GM19463 (cell line): ENCODE measurements around the gene MED28.
A peak's percentile ranks its signal among the peaks of the same experiment; 100 is the strongest.
"Not testable (repeated sequence)": the region's sequence is repeated elsewhere in the genome, so short reads cannot be mapped to it uniquely, and the experiment has no call there.

Experiments used
- ATAC-seq: cut with Tn5 transposase; IDR thresholded peaks from one replicate; pipeline ENCODE4 v1.9.1; 2021; ENCODE audit warnings: mild to moderate bottlenecking, moderate library complexity; ENCODE audit not compliant: unreplicated experiment

Gene MED28, protein sequence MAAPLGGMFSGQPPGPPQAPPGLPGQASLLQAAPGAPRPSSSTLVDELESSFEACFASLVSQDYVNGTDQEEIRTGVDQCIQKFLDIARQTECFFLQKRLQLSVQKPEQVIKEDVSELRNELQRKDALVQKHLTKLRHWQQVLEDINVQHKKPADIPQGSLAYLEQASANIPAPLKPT

DNA sequence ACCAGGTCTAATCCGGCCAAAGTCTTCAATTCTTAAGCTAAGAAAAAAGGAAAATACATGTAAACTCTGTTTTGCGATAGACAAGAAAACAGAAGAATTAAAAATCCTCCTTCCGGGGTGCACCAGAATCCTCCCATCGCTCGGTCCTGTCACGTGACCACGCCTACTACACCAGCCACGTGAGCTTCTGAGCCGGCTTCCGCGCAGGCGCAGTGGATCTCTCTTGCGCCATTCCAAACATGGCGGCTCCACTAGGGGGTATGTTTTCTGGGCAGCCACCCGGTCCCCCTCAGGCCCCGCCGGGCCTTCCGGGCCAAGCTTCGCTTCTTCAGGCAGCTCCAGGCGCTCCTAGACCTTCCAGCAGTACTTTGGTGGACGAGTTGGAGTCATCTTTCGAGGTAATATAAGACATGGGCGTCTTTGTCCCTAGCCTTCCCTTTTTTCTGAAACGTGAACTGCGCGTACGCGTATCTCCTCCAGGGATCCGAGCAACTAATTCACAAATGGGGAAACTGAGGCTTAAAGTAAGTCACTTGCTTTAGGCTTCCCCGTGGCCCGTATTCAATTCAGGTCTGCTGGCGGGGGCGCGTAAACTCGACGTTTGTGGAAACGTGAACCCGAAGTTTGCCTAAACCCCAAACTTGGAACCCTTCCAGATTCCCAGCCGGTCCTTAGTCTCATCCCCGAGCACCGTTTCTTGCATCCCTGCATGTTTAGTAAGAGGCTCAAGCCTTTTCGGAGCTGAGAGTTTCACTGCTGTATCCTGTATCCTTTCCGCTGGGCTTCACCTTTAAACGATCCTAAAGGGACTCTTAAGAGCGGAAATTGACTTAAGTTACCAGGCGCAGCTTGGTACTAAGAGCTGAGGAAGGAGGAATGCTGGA is at the start of gene MED28:
Gene MED28, plus strand, starts transcription at position 226 of the 884 bp plus-strand sequence. Its CDS starts 14 bp downstream, at position 240.
- peak; percentile 95 for ATAC-seq

DNA sequence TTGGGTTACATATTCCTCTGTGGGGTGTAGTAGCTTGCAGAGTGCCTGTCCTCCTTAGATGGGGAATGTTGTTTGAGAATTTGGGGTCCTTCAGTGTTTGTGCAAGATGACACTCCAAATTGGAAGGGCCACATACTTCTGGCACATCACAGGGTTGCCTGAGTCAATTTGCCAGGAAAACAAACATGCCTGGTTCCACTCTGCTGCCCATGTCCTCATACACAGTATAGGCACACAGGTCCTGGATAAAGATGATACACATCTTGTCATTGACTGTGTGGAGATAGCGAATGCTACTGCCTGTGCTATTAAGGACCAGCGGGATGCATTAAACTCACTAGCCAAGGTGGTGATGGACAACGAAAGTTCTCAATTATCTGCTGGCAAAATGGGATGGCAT is 48.6 kb upstream of the MED28 start:
- ATAC-seq, result no peak

DNA sequence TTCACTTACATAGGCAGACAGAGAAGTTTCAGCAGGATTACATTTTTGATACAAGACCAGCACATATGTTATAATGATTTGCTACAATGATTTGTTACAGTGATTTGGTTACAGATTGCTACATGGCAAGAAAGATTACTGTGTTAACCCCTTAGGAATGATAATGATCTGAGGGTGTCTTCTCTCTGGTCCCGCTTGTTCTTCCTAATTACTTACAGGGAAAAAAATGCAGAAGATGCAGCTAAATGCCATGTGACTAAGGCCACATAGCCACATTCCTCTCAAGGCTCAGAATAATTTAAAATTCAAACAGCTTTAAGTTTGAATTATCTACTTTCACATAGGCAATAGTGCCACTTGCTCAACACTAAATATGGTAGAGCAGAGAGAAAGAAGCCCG is 47.2 kb upstream of the MED28 start:
- ATAC-seq, result no peak

DNA sequence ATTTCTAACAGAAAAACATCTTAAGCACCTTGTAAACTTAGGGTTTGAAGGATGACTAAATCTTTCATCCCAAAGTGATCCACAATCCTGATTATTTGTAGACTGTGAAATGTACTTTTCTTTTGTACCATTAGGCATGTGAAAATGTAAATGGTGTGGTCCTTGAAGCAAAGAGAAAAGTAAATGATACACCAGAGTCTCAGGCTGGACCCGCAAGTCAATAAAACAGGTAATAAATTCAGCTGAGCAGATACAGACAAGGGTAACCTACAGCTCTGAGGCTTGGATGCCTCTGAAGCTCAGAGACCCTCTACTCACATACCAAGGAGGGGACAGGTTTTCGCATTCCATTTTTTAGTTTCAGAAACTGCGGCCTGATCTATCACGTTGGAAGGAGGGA is 40.2 kb upstream of the MED28 start:
- no peak for ATAC-seq

DNA sequence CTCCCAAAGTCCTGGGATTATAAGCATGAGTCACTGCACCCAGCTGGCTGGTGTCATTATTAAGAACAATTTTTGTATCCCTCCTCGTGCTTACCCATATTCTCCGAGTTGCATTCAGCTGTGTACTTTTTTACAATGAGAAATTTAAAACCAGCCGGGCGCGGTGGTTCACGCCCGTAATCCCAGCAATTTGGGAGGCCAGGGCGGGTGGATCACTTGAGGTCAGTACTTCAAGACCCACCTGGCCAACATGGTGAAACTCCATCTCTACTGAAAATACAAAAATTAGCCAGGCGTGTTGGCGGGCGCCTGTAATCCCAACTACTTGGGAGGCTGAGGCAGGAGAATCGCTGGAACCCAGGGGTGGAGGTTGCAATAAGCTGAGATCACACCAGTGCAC is 39.3 kb upstream of the MED28 start:
- not testable (repeated sequence) for ATAC-seq

DNA sequence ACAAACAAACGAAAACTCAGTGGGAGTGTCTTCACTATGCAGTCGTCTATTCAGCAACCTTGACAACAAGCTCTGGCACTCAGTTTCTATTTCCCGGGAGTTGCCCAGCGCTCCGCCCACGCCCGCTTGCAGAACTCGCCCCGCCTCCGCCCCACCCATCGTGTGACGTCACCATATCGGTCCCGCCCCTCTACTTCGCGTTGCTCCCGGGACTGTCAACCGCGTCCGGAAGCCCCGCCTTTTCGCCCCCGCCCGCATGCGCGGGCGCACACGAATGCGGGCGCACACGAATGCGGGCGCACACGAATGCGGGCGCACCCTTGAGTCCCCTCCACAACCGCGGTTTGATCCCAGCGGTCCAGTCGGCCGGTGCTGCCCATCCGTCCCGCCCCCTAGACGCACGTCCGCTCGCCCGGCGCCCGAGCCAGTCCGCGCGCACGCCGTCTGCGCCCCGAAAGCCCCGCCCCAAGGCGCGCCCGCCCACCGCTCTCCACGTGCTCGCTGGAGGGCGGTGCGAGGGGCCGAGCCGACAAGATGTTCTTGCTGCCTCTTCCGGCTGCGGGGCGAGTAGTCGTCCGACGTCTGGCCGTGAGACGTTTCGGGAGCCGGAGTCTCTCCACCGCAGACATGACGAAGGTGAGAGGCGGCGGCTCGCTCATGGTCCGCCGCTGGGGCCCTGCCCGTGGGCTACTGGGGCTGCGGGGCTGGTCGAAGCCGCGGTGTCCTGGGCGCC is 37.3 kb upstream of the MED28 start, which contains the start of gene LAP3:
Gene LAP3, plus strand, starts transcription at position 267 of the 733 bp plus-strand sequence. Its CDS starts 268 bp downstream, at position 535.
- ATAC-seq, result peak; percentile 80

DNA sequence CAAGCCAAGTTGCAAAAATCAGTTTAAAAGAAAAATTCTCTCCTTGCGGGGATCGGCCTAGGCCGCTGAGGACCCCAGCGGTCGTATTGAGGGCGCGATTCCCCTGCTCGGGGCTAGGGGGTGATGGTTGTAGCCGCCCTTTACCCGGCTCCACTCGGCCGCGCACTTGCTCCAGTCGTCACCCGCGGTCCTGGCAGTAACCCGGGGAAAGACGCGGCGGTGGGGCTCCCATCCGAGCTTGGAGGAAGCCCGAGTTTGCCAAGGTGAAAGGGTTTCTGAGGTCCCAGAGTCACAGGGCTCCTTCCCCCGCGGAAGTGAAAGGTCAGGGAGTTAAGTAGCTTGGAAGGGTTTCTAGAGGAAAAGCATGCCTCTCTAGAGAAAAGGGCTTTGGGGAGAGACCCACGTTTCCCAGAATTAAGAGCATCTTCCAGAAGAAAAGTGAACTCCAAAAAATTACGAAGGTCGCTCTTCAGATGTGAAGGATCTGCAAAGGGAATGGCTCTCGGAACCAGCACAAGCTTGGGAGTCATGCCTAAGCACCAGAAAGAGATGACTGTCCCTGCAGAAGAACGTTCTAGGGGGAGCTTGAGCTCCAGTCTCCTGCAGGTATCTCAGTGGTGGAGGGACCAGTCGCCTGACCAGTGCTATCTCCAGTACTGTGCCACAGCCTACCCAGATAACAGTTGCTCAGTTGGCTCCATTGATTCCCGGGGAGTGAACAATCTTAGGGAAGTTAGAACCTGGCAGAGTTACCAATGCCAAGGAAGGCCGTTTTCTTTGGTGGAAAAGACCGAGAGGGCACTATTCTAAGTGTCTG is 36.6 kb upstream of the MED28 start:
- peak; percentile 8 for ATAC-seq

DNA sequence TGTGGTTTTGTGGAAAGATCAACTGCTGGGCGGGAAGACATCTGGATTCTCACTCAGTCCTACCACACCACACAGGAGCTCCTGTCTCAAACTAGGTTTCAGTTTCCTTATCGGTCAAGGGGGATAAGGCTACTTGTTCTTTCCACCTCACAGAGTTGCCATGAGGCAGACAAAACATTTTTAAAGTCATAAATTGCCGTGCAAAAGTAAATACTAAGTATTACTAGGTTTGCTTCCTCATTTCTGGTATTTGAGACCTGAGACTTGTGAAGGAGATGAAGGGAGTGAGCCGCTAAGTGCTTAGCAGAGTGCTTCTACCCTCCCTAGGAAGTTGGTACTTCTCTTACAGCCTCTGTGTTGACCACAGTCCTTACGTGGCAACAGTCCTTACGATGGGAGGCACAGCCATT is 36.0 kb upstream of the MED28 start:
- peak; percentile 27 for ATAC-seq

DNA sequence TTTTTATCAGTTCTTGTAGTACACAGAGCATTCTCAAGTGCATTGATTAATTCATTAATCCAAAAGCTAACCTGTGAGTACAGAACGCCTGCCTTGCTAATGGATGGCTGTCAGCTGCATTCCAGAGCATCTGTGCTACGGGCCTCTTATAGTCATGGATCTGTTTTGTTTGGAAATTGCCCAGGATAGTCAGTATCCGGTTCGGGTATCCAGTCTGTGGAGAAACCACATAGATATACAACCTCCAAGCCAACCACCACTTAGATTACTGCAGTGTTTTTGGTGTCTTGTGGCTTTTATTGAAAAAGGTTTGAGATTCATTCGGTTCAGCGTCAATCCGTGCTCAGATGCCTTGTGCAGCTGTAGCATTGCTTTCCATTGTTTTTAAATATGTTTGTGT is 33.5 kb upstream of the MED28 start:
- no peak for ATAC-seq

DNA sequence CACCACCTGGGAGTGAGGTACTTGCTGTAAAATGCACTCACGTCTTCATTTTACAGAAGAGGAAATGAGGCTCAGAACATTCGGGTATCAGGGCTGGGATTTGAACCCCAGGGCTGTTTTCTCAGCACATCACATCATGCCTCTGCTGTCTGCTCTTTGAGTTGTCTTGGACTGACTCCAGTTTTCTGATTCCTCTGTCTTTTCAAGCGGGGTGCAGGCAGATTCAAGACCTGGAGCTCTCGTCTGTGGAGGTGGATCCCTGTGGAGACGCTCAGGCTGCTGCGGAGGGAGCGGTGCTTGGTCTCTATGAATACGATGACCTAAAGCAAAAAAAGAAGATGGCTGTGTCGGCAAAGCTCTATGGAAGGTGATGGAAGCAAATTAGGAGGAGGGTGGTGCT is 31.2 kb upstream of the MED28 start:
- no peak for ATAC-seq

DNA sequence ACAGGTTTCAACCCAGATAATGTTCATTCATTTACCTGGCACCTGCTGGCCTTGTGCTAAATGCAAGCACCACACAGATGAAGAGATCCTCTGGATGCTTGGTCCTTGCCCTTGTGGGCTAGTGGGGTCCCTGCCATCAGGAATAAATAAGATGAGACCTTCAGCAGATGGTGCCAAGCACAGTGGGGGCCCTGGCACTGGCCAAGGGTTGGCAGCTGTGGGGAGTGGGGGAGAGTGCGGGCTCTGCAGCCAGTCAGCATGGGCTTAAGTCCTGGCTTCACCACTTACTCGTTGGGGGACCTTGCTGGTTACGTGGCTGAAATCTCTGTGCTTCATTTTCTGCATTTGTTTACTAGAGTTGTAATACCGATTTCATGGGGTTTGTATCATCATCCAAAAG is 30.5 kb upstream of the MED28 start:
- no peak for ATAC-seq

DNA sequence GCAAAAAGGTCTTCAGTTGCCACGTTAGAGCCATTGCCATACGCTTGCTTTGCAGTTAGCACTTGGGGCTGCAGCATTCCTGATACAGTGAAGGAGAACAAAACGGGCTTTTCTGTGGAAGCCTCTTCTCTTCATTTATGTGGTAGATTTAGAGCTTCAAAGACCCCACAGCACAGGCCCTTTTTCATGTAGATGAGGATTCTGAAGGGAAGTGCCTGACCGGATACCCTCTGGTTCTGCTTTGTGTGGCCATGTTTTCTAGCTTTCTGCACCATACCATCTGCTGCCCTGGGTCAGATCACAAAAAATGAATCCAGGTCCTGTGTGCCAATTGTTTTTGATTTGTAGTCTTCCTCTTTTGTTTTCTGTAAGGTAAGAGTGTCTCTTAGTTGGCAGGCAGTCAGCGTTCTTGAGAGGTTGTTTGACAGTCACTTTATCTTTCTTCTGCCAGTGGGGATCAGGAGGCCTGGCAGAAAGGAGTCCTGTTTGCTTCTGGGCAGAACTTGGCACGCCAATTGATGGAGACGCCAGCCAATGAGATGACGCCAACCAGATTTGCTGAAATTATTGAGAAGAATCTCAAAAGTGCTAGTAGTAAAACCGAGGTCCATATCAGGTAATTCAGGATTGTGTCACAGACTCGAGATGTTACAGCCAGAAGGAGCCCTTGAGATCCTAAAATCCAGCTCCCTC is 29.8 kb upstream of the MED28 start:
- ATAC-seq, result no peak

DNA sequence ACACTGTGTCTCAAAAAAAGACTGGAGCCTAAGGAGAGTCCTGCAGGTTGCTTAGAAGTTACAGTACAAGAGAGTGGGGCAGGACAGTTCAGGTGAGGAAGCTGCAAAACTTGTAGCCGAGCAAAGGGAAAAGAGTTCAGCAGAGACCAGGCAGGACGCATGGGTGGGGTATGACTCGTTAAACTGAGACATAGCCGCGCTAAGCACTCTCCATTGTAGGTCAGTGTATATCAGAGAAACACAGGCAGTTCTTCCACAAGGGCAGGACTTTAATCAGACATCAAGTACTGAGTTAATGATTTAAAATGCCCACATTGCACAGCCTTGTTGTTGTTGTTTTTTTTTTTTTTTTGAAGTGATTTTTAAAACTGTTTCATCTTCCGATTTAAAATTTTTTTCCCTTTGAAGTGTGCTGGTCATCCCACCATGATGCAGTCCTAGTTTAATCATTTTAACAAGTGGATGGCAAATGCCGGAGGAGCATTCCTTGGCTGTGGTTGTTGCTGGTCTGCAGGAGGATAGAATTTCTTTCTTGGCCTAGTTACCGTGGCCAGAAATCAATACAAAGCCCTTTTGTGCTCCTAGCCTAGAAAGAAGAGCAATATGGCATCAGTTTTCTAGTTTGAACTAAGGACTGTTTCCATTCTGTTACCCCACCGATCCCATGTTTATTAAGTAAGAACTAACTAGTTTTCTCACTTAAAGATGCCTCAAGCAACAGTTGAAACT is 27.2 kb upstream of the MED28 start:
- no peak for ATAC-seq

DNA sequence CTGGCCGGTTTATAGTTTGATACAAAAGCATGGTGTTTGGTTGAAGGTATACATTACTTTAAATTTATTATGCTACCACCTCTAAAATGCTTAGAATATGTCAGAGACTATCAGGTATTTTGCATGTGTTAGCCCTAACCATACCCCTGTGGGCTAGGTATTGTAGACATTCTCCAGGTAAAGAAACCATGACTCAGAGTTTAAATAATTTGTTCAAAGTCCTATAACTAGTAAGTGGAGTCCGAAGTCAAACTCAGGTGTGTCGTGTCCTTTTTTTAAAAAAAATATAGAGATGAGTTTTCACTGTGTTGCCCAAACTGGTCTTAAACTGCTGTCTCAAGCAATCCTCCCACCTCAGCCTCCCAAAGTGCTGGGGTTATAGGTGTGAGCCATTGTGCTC is 25.1 kb upstream of the MED28 start:
- ATAC-seq, result no peak

DNA sequence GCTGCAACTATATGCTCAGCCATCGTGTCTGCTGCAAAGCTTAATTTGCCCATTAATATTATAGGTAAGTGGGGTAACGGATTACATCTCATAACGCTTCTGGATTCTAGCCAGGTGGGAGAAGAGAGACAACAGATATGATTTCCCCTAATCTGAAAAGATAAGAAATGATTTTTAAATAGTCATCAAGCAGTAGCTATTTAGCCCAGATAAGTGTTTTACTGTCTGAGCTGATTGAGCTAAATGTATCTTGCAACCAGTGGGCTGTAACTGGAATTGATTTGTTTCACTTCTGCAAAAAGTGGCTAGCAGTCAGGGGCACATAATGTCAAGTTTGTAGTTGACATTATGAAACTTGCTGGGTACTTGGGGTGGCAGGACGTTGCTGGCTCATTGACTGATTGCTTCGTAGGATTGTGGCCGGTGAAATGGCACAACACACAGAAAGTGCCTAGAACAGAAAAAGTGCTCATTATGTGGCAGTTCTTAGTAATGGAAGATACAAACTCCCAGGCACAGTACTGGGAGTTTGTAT is 18.9 kb upstream of the MED28 start:
- ATAC-seq, result peak; percentile 86

DNA sequence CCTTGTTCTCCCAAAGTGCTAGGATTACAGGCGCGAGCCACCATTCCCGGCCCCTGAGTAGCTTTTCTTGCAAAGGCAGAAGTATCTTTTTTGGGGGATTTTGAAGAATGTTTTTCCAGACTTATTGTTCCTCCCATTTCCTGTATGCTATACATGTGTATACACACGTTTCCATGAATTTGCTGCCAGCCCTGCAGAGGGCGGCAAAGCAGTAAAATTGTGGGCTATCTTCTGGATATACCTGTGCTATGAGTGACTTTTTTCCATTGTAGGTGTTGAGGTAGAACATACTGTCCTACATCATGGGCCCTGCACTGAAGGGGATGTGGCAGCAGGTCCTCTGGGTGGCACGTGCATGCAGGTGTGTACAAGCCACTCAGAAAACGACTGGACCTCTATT is 16.9 kb upstream of the MED28 start:
- ATAC-seq, result no peak

DNA sequence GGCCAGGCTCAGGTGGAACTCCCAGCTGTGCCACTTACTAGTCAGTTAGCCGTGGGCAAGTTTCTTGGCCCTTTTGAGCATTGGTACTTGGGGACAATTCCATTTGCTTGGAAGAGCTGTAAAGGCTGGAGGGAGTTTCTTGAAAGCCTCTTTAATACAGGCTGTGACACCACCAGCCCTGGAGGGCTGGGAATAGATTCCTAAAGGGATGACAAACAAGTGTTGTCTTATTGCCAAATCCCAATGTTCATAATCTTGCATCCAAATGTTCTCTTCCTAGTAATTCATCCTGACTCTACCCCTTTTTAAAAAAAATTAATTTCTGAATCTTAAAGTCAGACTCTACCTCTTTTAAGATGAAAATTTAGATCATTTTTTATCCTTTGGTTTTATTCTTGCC is 14.6 kb upstream of the MED28 start:
- no peak for ATAC-seq

DNA sequence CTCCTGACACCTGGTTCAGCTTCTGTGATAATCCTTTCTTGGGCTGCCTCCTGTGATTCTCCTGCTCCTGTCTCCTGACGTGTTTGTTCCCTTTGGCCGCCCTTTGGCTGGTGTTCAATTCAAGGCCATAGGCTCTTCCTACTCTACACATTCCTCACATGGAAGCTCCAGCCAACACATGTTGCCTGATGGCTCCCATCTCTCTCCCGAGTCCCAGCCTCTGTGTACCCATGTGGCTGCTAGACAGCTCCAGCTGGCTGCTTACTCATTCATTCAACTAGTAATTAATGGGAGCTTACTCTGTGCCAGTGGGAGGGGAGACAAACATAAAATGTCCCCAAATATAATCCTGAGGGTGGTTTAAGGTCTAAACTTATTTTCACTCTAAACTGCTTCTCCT is 9.2 kb upstream of the MED28 start:
- no peak for ATAC-seq

DNA sequence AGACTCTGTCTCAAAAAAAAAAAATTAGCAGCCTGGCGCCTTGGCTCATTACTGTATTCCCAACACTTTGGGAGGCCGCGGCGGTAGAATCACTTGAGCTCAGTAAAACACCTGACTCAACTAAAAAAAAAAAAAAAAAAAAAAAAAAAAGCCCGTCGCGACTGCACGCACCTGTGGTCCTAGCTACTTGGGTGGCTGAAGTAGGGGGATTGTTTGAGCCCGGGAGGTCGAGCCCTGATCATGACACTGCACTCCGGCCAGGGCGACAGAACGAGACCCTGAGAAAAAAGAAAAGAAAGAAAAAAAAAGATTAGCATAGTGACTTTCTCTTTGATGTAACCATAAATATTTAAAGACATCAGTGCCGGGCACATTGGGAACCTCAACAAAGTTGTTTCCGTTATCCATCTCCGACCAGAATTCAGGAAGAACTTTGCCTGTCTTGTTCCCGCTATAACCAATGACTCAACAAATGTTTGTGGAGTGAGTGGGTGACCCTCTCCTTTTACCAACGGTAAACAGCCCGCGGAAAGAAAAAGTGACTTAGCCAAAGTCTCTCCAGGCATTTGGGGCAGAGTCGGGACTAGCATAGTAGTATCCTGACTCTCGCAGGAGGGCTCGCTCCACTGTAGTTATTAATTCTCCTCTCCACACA is 553 bp upstream of the MED28 start:
- ATAC-seq, result peak; percentile 42
